PC-9 (cell line): Measurements from ENCODE around the gene ALKBH2.

ENCODE experiments used
- CTCF ChIP-seq: fragments of 200-600 bp; sonication (generic); conservative IDR thresholded peaks from 2 replicates; pipeline ENCODE4 v1.6.1; 2017; ENCODE audit warnings: mixed run types, antibody characterized with exemption, mild to moderate bottlenecking, moderate library complexity
- EZH2 ChIP-seq: fragments of 200-600 bp; sonication (generic); IDR thresholded peaks from 2 replicates; pipeline ENCODE4 v1.8.0; 2017; ENCODE audit warnings: antibody characterized with exemption, low read depth

- no peak for TF ChIP-seq CTCF
- TF ChIP-seq EZH2 = no peak
These were observed 23.7 kb downstream of the ALKBH2 start for GRCh38 chr12:109069307-109070271.
